Stimulated activated CD4-positive, alpha-beta T cell treated with anti-CD3 and anti-CD28 coated beads, Interleukin-1b, Interleukin-23, amount 100 ng/mL, for 4 hours (primary cell): ENCODE data around the gene LRRC61.

Experiments
- DNase-seq, 2 donors: peaks; one replicate each; pipeline ENCODE4 v3.0.0-alpha.2; 2020; ENCODE audit warnings: low read depth in 2 of 2

Gene LRRC61

GRCh38 chr7:150371131-150371995 lies 48.2 kb downstream of the LRRC61 start:
- no peak for DNase-seq

- DNase-seq, result no peak
These were observed 48.8 kb downstream of the LRRC61 start for GRCh38 chr7:150371996-150372270.

- DNase-seq, result no peak
These were observed 49.3 kb downstream of the LRRC61 start for GRCh38 chr7:150372271-150373048.

GRCh38 chr7:150373049-150373801 lies 50.1 kb downstream of the LRRC61 start:
- DNase-seq, result no peak

- DNase-seq, result no peak
These were observed 50.9 kb downstream of the LRRC61 start for GRCh38 chr7:150374026-150374425.

- DNase-seq, result no peak
These were observed 51.3 kb downstream of the LRRC61 start for GRCh38 chr7:150374472-150374871.

- peak in 1 of 2 donors; percentile 45 for DNase-seq
These were observed 52.7 kb downstream of the LRRC61 start for GRCh38 chr7:150375662-150376521.

GRCh38 chr7:150376560-150376959 lies 53.4 kb downstream of the LRRC61 start:
- DNase-seq, result no peak

- DNase-seq, result no peak
These were observed 54.0 kb downstream of the LRRC61 start for GRCh38 chr7:150377196-150377595.

- no peak for DNase-seq
These were observed 54.5 kb downstream of the LRRC61 start for GRCh38 chr7:150377635-150378034.

GRCh38 chr7:150378115-150378852 lies 55.1 kb downstream of the LRRC61 start:
- no peak for DNase-seq

GRCh38 chr7:150378853-150379440 lies 55.8 kb downstream of the LRRC61 start, which contains the start of gene ZNF775:
ZNF775 (plus strand) TSS chr7:150379330; CDS start chr7:150388471, 9,141 bp downstream.
- peak; percentile 82 to 89 for DNase-seq

- DNase-seq, result no peak
These were observed 56.6 kb downstream of the LRRC61 start for GRCh38 chr7:150379441-150380379.

- DNase-seq, result no peak
These were observed 57.3 kb downstream of the LRRC61 start for GRCh38 chr7:150380463-150380862.

GRCh38 chr7:150381096-150381495 lies 57.9 kb downstream of the LRRC61 start:
- DNase-seq, result no peak

GRCh38 chr7:150381785-150382122 lies 58.6 kb downstream of the LRRC61 start:
- no peak for DNase-seq

- DNase-seq, result no peak
These were observed 59.1 kb downstream of the LRRC61 start for GRCh38 chr7:150382123-150382843.

- no peak for DNase-seq
These were observed 59.7 kb downstream of the LRRC61 start for GRCh38 chr7:150382844-150383225.
